GM18517 (cell line): ENCODE measurements around the gene GTF2I.
"Not testable (repeated sequence)": the region's sequence is repeated elsewhere in the genome, so short reads cannot be mapped to it uniquely, and the experiment has no call there.

Source experiments
- ATAC-seq: cut with Tn5 transposase; IDR thresholded peaks from one replicate; pipeline ENCODE4 v1.9.1; 2021; ENCODE audit warnings: mild to moderate bottlenecking, moderate library complexity; ENCODE audit not compliant: unreplicated experiment

GTF2I gene

GRCh38 chr7:74709880-74710671 lies 52.6 kb downstream of the GTF2I start:
- ATAC-seq, result no peak

DNA sequence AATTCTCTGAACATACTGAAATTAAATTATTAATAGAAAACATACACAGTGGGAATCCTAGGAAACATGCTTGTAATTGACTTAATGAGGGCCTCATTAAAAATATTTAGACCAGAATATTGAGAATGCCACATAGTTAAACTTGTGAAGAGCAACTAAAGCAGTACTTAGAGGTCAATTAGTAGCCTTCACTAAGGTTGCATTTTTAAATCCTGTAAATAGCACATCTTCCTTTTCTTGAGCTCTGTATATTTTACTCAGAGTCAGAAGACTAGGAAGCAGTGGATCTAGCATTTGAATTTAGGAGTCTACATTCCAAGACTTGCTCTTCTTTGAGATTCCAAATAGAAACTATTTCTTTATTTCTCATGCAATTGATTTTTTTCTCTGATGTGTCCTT lies 56.0 kb downstream of the GTF2I start:
- no peak for ATAC-seq

DNA sequence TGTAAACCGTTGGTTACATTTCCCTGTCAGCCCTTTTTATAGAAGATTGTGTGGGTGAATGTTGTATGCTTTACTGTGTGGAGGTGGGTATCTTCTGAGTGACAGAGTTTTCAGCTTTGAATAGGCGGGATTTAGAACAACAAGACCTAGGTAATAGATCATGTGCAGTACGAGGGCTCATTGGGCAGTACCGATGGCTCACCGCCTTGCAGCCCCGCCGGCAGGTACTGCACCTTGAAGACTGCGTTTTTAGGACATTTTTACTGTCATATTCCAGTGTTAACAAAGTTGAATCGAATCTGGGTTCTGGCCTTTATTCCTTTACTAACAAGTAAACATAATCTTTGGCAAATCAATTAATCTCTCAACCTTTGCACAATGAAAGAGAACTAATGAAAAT lies 60.4 kb downstream of the GTF2I start:
- no peak for ATAC-seq

GRCh38 chr7:74718336-74718735 lies 60.8 kb downstream of the GTF2I start:
- ATAC-seq, result no peak

DNA sequence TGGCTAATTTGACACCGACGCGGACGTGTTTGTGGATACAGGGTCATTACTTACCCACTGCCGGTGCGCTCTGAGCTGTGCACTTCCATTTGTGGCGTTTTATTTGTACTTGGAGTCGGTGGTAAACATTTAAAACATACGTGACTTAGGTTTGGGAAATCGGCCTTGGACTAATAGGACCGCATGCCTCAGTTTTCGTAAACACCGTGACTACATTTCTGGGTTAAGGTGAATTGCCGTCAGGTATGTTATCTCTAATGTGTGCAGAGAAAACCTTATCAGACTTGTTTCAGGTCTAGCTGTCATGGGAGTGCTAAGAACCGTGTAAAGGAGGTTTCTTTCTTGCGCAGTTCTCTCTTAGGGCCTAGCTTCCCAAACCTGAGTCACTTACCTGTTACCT lies 64.6 kb downstream of the GTF2I start:
- ATAC-seq, result no peak

DNA sequence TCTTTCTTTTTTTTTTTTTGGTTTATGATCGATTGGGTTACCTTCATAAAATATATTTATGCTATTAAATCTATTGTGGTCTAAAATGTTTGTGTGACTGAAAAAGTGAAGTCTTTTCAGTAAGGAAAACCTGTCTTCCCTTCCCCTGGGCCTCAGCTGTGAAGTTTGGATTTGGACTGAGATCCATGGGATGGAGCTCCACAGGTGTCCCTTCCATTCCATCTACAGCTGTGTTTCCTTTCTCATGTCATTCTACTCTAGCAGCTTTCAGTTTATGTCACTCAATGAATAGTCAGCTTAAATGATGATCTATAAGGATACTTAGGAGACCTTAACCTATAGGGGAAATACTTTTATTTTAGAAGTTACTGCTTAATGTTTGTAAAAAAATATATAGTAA lies 68.3 kb downstream of the GTF2I start:
- no peak for ATAC-seq

DNA sequence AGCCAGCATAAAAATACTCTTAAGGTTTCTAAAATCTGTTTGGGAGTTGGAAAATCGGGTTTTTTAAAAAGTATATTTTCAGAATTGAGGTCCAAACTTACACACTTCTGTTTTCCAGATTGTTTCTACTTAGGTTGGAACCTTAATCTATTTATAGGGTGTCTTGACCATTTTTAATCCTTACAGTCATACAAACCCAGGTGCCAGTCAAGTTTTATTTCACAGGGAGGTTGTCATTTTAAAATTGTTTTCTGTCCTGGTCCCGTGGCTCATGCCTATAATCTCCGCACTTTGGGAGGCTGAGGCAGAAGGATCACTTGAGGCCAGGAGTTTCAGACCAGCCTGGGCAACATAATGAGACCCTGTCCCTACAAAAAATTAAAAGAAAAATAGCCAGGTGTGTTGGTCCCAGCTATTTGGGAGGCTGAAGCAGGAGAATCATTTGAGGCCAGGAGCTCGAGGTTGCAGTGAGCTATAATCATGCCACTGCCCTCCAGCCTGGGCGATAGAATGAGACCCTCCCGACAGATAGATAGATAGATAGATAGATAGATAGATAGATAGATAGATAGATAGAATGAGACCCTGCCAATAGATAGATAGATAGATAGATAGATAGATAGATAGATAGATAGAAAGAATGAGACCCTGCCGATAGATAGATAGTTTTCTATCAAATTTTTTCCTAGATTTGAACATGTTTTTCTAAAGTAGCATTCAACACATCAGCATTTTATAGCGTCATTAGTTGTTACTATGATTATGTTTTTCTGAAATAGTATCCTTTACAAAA lies 69.0 kb downstream of the GTF2I start:
- no peak for ATAC-seq

- ATAC-seq, result not testable (repeated sequence)
Observed at GRCh38 chr7:74728686-74729085, 71.2 kb downstream of the GTF2I start.

- ATAC-seq, result not testable (repeated sequence)
Observed at GRCh38 chr7:74730186-74730585, 72.7 kb downstream of the GTF2I start.

DNA sequence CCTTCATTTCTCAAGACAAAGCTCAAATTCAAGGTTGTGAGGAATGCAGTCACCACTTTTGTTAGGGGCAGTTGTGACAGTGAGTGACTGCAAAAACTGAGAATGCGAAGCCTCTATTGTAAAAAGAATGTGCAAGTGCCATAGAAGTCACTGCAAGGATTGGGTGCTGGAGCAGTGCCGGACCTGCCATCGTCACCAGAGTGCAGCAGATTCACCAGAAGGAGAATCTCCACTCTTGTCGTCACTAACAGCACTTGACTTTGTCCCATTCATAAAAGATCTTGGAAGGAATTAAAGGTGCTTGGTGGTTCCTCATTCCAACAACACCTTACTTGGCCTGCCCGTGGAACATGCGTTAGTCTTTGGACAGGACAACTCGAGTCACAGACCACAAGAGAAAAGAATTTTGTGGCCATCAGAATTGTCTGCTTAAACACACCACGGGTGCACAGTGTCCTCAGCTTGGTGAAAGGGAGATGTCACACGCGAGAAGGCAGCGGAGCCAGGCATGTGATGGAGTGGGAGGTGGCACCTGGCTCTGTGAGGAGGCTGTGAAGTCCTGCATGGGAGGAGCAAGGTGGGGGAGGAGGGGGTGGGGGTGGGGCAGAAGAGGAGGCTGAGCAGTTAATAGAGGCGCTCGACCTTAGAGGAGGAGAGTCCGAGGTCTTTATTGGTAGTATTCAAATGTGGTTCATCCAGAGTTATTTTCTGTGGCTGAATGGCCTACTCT lies 82.6 kb downstream of the GTF2I start:
- ATAC-seq, result not testable (repeated sequence)

- ATAC-seq, result not testable (repeated sequence)
Observed at GRCh38 chr7:74743936-74744557, 86.5 kb downstream of the GTF2I start.

- not testable (repeated sequence) for ATAC-seq
Observed at GRCh38 chr7:74753921-74754482, 96.5 kb downstream of the GTF2I start.

GRCh38 chr7:74756673-74757072 lies 99.2 kb downstream of the GTF2I start:
- ATAC-seq, result not testable (repeated sequence)

- not testable (repeated sequence) for ATAC-seq
Observed at GRCh38 chr7:74758268-74758667, 100.8 kb downstream of the GTF2I start.

DNA sequence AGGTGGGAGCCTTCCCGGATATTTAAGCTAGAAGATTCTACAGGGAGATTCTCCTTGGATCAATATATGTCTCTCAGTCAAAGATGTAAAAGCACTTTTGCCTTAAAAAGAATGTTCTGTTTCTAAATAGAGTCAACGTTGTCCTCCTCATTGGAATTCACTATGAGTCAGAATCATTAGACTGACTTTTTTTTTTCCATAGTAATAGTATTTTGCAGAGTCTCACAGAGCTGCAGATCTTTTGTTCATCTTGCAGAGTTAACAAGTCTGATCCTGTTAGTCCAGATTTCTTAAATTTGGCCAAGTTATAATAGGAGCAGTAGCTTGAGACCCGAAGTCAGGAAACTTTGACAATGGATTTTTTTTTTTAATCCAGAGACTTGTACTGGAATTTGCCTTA lies 101.5 kb downstream of the GTF2I start:
- ATAC-seq, result not testable (repeated sequence)

DNA sequence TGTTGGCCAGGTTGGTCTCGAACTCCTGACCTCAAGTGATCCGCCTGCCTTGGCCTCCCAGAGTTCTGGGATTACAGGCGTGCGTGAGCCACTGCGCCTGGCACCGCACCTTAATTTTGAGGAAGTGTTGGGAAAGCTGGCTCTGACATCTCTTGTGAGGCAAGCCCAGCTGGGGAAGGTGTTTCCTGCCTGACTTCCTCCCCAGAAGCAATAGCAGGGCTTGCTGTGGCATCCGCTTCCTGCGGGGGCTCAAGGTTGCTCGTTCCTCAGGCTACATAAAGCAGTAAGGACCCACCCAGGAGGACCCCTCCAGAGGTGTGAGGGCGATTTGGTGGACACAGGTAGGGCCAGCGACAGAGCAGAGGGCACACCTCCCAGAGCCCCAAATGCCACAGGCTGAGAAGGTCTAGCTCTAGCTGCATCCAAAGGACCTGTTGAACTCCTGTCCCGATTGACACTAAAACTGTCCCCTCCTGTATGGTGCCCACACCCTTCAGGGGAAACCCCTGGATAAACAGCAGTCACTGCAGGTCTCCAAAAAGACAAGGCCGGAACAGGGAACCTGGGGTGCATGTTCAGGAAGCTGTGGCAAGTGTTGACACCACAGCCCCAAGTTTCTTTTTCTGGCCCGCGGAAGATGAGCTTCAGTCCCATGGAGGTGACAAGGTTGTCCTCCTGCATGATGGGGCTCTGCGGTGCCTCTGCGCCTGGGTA lies 107.8 kb downstream of the GTF2I start:
- ATAC-seq, result not testable (repeated sequence)

DNA sequence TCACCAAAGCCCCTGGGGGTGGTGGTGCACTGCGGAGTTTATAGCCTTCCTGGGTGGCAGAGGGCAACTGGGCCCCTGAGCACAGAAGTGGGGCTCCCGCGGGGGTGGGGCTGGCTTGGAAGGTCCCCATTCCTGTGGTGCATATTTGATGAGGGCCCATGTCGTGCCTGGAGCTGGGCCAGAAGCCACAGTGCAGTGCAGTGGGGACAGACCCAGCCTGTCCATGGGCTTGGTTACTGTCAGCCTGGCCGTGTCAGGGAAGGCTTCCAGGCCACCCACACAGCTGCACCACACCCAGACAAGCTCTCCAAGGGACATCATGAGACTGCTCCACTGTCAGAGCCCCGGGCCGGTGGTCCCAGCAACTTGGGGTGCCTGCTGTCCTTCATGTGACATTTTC lies 109.0 kb downstream of the GTF2I start:
- ATAC-seq, result not testable (repeated sequence)

GRCh38 chr7:74766991-74767390 lies 109.5 kb downstream of the GTF2I start:
- ATAC-seq, result not testable (repeated sequence)

DNA sequence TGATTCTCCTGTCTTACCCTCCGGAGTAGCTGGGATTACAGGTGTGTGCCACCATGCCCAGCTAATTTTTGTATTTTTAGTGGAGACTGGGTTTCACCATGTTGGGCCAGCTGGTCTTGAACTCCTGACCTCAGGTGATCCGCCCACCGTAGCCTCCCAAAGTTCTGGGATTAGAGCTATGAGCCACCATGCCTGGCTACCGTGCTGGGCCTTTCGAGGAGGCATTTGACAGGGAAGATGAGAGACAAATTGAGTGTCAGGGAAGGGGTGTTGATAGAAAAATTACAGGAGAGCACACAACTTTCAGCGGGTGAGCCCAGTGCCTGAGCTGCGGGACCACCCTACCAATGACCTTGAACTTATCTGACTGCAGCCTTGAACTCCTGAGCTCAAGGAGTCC lies 112.5 kb downstream of the GTF2I start:
- ATAC-seq, result not testable (repeated sequence)

DNA sequence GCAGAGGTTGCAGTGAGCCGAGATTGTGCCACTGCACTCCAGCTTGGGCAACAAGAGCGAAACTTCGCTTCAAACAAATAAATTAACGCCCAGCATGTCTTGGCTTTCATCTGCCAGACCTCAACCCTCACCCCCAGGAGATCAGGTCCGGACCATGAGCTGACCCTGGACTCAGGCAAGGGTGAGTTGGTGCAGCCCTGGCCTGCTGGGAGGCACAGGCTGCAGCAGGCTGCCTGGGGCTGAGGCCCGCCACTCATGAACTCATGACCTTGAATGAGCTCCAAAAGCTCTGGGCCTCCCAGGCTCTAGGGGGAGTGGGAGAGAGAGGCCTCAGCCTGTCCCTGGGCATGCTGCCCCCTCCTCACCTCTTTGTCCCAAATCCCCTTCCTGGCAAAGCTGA lies 114.6 kb downstream of the GTF2I start:
- not testable (repeated sequence) for ATAC-seq
